Uterus (tissue), 2 donors: ENCODE results near the gene VAC14.

Experiments used
- CTCF ChIP-seq, 4 experiments: fragments of 200-600 bp in 2 of 4; fragments of 450-650 bp in 2 of 4; sonication (generic) in 2 of 4; IDR thresholded peaks; one replicate each; pipeline ENCODE4 v1.5.1; 2016 to 2019; ENCODE audit warnings: antibody characterized with exemption in 4 of 4, mild to moderate bottlenecking in 2 of 4, moderate library complexity in 1 of 4
- POLR2A ChIP-seq, 2 donors: fragments of 450-650 bp; IDR thresholded peaks; one replicate each; pipeline ENCODE4 v1.6.1; 2016; ENCODE audit warnings: antibody characterized with exemption in 2 of 2, mild to moderate bottlenecking in 1 of 2, moderate library complexity in 1 of 2

DNA sequence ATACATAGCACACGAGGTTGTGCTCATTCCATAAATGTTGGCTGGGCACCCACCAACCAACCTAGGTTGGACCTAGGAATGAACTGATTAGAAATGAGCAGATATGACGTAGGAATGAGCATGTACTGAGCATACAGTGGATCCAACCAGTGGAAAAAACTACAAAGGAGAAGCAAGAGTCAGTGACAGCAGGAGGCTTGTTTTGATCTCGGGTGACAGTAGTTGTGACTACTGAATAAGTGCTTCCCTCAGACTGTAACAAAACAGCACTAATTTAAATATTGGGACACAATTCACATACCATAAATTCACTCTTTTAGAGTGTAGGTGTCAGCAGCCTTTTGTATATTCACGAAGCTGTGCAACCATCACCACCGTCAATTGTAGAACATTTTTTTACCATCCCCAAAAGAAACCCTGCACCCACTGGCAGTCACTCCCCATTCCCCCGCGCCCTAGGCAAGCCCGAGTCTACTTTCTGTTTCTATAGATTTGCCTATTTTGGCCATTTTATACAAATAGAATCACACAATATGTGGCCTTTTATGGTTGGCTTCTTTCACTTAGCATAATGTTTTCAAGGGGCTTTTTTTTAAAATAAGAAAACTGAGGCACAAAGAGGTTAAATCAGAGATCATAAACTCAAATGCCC, 7.0 kb downstream of the VAC14 start:
- TF ChIP-seq CTCF (IDR thresholded peaks at IDR 0.05) (no peak), POLR2A (IDR thresholded peaks at IDR 0.05) (no peak)
